ENCODE measurements around the gene CITED2. TPM values are rescaled to one million over a fixed set of nuclear protein-coding genes. Genes with fewer than 3 reads are reported as not detected.
A peak's percentile ranks its signal among the peaks of the same experiment; 100 is the strongest.

Gene CITED2
- polyA plus RNA-seq, 1 donor (not counting 4 experiments of a cell fraction or from before 2014, with no cell fraction given), result 25.0 TPM

- Histone ChIP-seq H3K9ac (ENCODE audit: control insufficient read depth, extremely low read depth, insufficient read depth, low read length) (peak overlapping the region; percentile 88), H3K79me2 (ENCODE audit: control insufficient read depth, insufficient read depth, low read length) (peaks cover 18% of the 10 kb centered on the region), H3K9me3 (ENCODE audit: control insufficient read depth, low read depth, low read length) (no peaks in the 10 kb centered on the region), H3K4me3 (ENCODE audit: control insufficient read depth in 2 of 3, extremely low read depth in 1 of 3, insufficient read depth in 2 of 3, low read depth in 1 of 3, low read length in 3 of 3) (peak overlapping the region; percentile 73 to 97 (median 87)), H3K9me1 (ENCODE audit: control insufficient read depth, extremely low read depth, insufficient read depth, low read length) (peaks cover 3% of the 10 kb centered on the region), H4K20me1 (ENCODE audit: control insufficient read depth, extremely low read depth, insufficient read depth, low read length) (no peaks in the 10 kb centered on the region), H3K36me3 (ENCODE audit: control insufficient read depth in 2 of 2, extremely low read depth in 1 of 2, insufficient read depth in 2 of 2, low read length in 2 of 2) (no peaks in the 10 kb centered on the region), H2AFZ (ENCODE audit: control insufficient read depth, low read length) (peak overlapping the region; percentile 64), H3K27ac (ENCODE audit: control insufficient read depth, insufficient read depth, low read length) (peak overlapping the region; percentile 85), H3K4me1 (ENCODE audit: control insufficient read depth, extremely low read depth, insufficient read depth, low read length) (peaks cover 43% of the 10 kb centered on the region), H3K27me3 (ENCODE audit: control insufficient read depth, extremely low read depth, insufficient read depth, low read length) (no peaks in the 10 kb centered on the region), H3K4me2 (ENCODE audit: control insufficient read depth, extremely low read depth, insufficient read depth, low read depth, low read length) (peak overlapping the region; percentile 99)
- dilution Hi-C loops (cut with MboI; ENCODE audit: extremely low pct_ligation_motif_present, low sequenced_read_pairs), result no loop called here
- no peak for TF ChIP-seq EZH2 (IDR thresholded peaks at IDR 0.05; ENCODE audit: low read length)
- peak in 1 of 3 experiments; percentile 73 for TF ChIP-seq CTCF (optimal IDR thresholded peaks at IDR 0.05 in 1 of 3, IDR thresholded peaks at IDR 0.05 in 1 of 3, conservative IDR thresholded peaks at IDR 0.05 in 1 of 3; ENCODE audit: extremely low read depth in 1 of 3, insufficient read depth in 2 of 3, low read length in 3 of 3)
- DNase-seq (ENCODE audit: low read depth, low spot score) (no peak), FAIRE-seq (no peak)
Measured at GRCh38 chr6:139373154-139373927, 1.1 kb downstream of the CITED2 start.

- Histone ChIP-seq H3K27me3 (ENCODE audit: control insufficient read depth, extremely low read depth, insufficient read depth, low read length) (no peaks in the 10 kb centered on the region), H3K4me3 (ENCODE audit: control insufficient read depth in 2 of 3, extremely low read depth in 1 of 3, insufficient read depth in 2 of 3, low read depth in 1 of 3, low read length in 3 of 3) (peak overlapping the region; percentile 73 to 97 (median 87)), H3K4me1 (ENCODE audit: control insufficient read depth, extremely low read depth, insufficient read depth, low read length) (peaks cover 42% of the 10 kb centered on the region), H3K9ac (ENCODE audit: control insufficient read depth, extremely low read depth, insufficient read depth, low read length) (peak overlapping the region; percentile 88), H3K27ac (ENCODE audit: control insufficient read depth, insufficient read depth, low read length) (peak overlapping the region; percentile 85), H3K9me1 (ENCODE audit: control insufficient read depth, extremely low read depth, insufficient read depth, low read length) (peaks cover 3% of the 10 kb centered on the region), H3K4me2 (ENCODE audit: control insufficient read depth, extremely low read depth, insufficient read depth, low read depth, low read length) (peak overlapping the region; percentile 99), H2AFZ (ENCODE audit: control insufficient read depth, low read length) (peak overlapping the region; percentile 46), H4K20me1 (ENCODE audit: control insufficient read depth, extremely low read depth, insufficient read depth, low read length) (no peaks in the 10 kb centered on the region), H3K79me2 (ENCODE audit: control insufficient read depth, insufficient read depth, low read length) (peaks cover 18% of the 10 kb centered on the region), H3K36me3 (ENCODE audit: control insufficient read depth in 2 of 2, extremely low read depth in 1 of 2, insufficient read depth in 2 of 2, low read length in 2 of 2) (no peaks in the 10 kb centered on the region), H3K9me3 (ENCODE audit: control insufficient read depth, low read depth, low read length) (no peaks in the 10 kb centered on the region)
- FAIRE-seq (no peak), DNase-seq (ENCODE audit: low read depth, low spot score) (no peak)
- dilution Hi-C loops (cut with MboI; ENCODE audit: extremely low pct_ligation_motif_present, low sequenced_read_pairs), result no loop called here
- TF ChIP-seq CTCF (optimal IDR thresholded peaks at IDR 0.05 in 1 of 3, IDR thresholded peaks at IDR 0.05 in 1 of 3, conservative IDR thresholded peaks at IDR 0.05 in 1 of 3; ENCODE audit: extremely low read depth in 1 of 3, insufficient read depth in 2 of 3, low read length in 3 of 3) (no peak), EZH2 (IDR thresholded peaks at IDR 0.05; ENCODE audit: low read length) (no peak)
Measured at GRCh38 chr6:139372326-139373153, 1.9 kb downstream of the CITED2 start.
